Activated CD8-positive, alpha-beta memory T cell treated with anti-CD3 and anti-CD28 coated beads, Interleukin-2, amount 50 U/mL, for 48 hours (primary cell): ENCODE results near the gene ATXN7L3B.

Source experiments
- DNase-seq: peaks from one replicate; pipeline ENCODE4 v3.0.0-alpha.2; 2020

ATXN7L3B gene

DNA sequence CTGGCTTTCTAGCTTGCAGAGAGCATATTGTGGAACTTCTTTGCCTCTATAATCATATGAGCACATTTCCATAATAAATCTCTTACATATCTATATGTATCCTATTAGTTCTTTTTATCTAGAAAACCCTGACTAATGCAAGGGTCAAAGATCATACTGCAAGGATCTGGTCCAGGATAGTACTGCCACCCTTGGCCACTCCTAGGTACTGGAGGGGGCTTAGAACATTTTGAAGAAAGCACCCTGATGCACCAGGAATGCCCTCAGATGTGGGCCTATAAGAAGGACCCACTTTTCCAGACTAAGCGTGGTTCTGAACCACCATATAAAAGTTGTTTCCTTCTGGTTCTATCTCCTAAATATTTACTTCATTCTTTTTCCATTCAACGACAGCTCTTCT is 14.6 kb downstream of the ATXN7L3B start:
- DNase-seq = no peak

GRCh38 chr12:74559728-74560127 is 22.1 kb downstream of the ATXN7L3B start:
- no peak for DNase-seq

GRCh38 chr12:74563927-74564326 is 26.3 kb downstream of the ATXN7L3B start:
- DNase-seq = no peak

DNA sequence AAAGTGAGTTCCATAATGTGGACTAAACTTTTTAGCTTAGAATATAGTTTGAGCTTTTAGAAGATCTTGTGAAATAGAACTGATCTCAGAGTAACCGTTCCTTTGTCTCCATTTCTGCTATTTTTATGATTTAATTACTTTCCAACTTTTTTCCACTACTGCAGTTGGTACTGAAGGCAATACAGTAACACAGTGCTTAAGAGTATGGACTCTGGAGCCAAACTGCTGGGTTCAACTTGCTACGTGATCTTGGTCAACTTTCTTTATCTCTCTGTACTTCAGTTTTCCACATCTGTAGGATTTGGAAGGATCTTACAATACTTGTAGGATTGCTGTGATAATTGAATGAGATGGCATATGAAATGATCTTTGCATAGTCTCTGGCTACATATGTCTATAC is 40.9 kb downstream of the ATXN7L3B start:
- no peak for DNase-seq

GRCh38 chr12:74579446-74579845 is 41.8 kb downstream of the ATXN7L3B start:
- DNase-seq = no peak

GRCh38 chr12:74579981-74580380 is 42.3 kb downstream of the ATXN7L3B start:
- DNase-seq = no peak

GRCh38 chr12:74581439-74581838 is 43.8 kb downstream of the ATXN7L3B start:
- no peak for DNase-seq

- no peak for DNase-seq
These were observed 46.9 kb downstream of the ATXN7L3B start for GRCh38 chr12:74584483-74585062.

DNA sequence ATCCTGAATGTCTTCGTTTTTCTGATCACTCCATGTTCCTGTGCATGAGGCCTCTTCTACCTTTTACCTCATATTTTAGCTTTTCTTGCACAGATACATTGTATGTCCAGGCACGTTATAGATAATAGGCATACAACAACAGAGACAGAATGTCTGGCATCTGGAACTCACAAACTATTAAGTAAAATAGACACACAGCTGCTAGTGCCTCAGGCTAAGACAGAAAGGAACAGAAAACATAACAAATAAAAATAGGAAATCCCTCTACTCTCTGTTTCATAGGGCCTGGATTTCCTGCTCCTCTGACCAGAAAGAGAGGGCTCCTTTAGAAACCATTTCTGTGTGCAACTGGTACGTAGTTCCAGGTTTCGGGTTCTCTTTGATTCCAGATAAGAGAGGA is 48.6 kb downstream of the ATXN7L3B start:
- DNase-seq = no peak
